NB4 (cell line): ENCODE measurements around the gene ZNF227.

ENCODE experiments used
- CTCF ChIP-seq: IDR thresholded peaks from one replicate; pipeline ENCODE4 v1.5.1; 2012; ENCODE audit warnings: low read depth, low read length
- MAX ChIP-seq: IDR thresholded peaks from 2 replicates; pipeline ENCODE4 v1.6.1; 2011; ENCODE audit warnings: low read depth, low read length
- MYC ChIP-seq: IDR thresholded peaks from 2 replicates; pipeline ENCODE4 v1.6.1; 2011; ENCODE audit warnings: low read depth, low read length
- POLR2A ChIP-seq: IDR thresholded peaks from 2 replicates; pipeline ENCODE4 v1.6.1; 2011; ENCODE audit warnings: mild to moderate bottlenecking; ENCODE audit not compliant: insufficient read length; ENCODE audit errors: extremely low read depth

DNA sequence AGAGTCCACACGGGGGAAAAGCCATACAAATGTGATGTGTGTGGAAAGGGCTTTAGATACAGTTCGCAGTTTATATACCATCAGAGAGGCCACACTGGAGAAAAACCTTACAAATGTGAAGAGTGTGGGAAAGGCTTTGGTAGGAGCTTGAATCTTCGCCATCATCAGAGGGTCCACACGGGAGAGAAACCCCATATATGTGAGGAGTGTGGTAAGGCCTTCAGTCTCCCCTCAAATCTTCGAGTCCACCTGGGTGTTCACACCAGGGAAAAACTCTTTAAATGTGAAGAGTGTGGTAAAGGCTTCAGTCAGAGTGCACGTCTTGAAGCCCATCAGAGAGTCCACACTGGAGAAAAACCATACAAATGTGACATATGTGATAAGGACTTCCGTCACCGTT, 24.1 kb downstream of the ZNF227 start:
- TF ChIP-seq CTCF (no peak), POLR2A (no peak), MYC (no peak), MAX (no peak)
